Cerebellar cortex (tissue), 1 donor: ENCODE measurements around the gene SCN2B.
"Not testable (repeated sequence)": the region's sequence is repeated elsewhere in the genome, so short reads cannot be mapped to it uniquely, and the experiment has no call there.

ENCODE experiments used
- DNase-seq: peaks from one replicate; pipeline ENCODE4 v3.0.0-alpha.2; 2015; ENCODE audit warnings: low spot score

SCN2B gene

GRCh38 chr11:118206391-118207031 is 30.1 kb upstream of the SCN2B start:
- peak; percentile 35 for DNase-seq

- DNase-seq = no peak
Observed at GRCh38 chr11:118205606-118206378, 29.4 kb upstream of the SCN2B start.

- DNase-seq = no peak
Observed at GRCh38 chr11:118202599-118203422, 26.4 kb upstream of the SCN2B start.

- DNase-seq = no peak
Observed at GRCh38 chr11:118201966-118202365, 25.5 kb upstream of the SCN2B start.

DNA sequence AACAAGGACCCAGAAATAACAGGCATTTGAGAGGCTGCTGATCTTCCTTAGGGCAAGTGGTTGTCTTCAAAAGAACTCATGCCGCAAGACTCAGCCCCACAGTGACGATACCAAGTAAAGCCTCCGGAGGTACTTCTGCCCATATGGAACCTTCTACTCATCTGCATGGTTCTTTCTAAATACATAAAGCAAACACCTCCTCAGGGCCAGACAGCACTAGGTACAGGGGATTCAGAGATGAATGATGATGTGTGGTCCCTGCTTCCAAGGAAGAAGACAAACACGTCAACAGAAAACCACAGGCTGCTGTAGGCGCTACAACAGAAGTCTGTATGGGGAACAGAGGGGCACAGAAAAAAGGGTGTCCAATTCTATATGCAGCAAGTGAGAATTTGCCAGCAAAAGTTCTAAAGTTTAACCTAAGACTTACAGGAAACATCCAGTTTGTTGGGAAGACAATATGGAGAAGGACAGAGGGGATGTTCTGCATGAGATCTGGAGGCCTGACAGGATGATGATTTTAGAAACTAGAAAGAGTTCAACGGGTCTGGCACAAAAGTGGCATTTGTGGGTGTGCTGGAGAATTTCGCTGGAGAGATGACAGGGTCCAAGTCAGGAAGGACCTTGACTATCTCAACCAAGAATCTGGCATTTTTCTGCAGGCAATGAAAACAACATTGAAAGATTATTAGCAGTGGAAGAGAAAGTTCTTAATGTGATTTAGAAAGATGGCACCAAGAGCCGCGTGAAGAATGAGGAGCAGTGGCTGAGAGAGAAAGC is 24.7 kb upstream of the SCN2B start:
- no peak for DNase-seq

DNA sequence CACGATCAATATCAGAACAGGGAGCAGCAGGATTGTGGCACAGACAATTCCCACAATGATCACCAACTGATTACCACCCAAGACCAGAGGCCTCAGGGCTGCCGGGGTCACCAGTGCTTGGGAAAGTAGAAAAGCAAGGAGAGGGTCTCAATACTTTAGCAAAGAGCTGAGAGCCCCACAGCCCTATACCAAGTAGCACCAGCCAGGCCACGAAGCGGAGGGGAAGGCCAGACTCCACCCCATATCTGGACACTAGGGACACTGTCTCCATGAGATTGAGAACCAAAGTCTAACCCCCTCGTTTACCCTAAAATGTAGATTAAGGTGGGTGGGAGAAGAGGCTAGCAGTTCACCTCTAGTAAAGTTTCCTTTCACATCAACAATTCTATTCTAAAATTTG is 24.1 kb upstream of the SCN2B start:
- DNase-seq = no peak

GRCh38 chr11:118199135-118199534 is 22.7 kb upstream of the SCN2B start:
- DNase-seq = no peak

DNA sequence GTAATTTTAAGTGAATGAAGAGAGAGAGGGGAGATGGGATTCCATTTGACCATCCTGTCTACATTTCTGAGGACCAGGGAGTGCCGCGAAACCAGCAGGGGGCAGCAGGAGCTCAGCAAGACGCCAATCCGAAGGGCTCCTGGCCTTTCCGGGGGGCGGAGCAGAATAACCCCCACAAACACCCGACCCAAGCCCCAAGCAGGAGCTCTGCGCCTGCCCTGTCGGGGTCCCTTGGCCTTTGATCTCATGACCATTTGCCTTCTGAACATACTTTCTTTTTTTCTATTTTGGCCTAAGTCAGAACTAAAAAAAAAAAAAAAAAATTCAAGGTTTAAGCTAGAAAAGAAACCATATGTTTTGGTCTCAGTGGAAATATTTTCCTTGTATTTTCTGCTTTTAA is 21.9 kb upstream of the SCN2B start:
- DNase-seq = peak; percentile 50

GRCh38 chr11:118194835-118195627 is 18.6 kb upstream of the SCN2B start:
- DNase-seq = peak; percentile 58

GRCh38 chr11:118193910-118194566 is 17.6 kb upstream of the SCN2B start:
- DNase-seq = no peak

- not testable (repeated sequence) for DNase-seq
Observed at GRCh38 chr11:118192817-118193216, 16.4 kb upstream of the SCN2B start.

DNA sequence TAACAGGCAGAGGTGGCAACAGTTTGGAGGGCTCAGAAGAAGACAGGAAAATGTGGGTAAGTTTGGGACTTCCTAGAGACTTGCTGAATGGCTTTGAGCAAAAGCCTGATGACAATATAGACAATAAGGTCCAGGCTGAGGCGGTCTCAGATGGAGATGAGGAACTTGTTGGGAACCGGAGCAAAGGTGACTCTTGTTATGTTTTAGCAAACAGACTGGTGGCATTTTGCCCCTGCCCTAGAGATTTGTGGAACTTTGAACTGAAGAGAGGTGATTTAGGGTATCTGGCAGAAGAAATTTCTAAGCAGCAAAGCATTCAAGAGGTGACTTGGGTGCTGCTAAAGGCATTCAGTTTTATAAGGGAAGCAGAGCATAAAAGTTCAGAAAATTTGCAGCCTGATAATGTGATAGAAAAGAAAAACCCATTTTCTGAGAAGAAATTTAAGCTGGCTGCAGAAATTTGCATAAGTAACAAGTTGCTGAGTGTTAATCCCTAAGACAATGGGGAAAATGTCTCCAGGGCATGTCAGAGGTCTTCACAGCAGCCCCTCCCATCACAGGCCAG is 14.6 kb upstream of the SCN2B start:
- DNase-seq = not testable (repeated sequence)

GRCh38 chr11:118186346-118187107 is 10.1 kb upstream of the SCN2B start:
- no peak for DNase-seq

DNA sequence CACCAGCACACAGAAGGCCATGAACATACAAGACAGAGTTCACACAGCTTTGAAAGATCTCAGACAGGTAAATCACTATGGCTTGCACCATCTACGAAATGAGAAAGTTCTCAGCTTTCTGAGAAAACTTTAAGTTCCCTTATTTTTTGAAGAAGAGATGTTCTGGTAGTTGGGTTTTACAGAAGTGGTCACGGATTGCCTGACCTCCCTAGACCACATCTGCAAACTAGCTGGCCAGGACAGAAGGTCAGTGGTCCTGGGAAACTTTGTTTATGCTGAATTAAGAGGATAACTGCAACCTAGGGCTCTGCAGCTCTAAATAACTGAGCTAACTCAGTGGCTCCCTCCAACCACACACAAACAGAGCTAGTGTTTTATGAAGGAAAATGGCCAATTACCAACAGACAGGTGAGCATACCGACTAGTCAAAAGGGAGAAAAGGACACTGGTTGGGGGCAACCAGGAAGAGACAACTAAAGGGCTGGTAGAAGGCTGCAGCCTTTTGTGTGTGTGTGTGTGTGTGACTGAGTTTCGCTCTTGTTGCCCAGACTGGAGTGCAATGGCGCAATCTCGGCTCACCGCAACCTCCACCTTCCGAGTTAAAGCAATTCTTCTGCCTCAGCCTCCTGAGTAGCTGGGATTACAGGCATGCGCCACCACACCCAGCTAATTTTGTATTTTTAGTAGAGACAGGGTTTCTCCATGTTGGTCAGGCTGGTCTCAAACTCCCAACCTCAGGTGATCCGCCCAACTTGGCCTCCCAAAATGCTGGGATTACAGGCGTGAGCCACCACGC is 8.5 kb upstream of the SCN2B start:
- no peak for DNase-seq

- not testable (repeated sequence) for DNase-seq
Observed at GRCh38 chr11:118183691-118184090, 7.3 kb upstream of the SCN2B start.

GRCh38 chr11:118180300-118180703 is 3.9 kb upstream of the SCN2B start:
- DNase-seq = peak; percentile 97

DNA sequence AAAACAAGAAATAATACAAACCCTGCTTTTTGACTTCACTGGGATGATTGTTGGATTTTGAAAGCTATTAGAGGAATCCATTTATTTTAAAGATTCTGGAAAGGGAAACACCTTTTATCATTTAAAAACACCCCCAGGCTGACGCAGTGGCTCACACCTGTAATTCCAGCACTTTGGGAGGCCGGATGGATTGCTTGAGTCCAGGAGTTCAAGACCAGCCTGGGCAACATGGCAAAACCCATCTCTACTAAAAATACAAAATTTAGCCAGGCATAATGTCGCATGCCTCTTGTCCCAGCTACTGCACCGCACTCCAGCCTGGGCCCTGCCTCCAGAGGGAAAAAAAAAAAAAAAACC is 317 bp upstream of the SCN2B start:
- no peak for DNase-seq
